OCI-LY3 (cell line): ENCODE measurements around the gene GGA2.

Experiments used
- CTCF ChIP-seq: fragments of 200-600, 300-600 bp; sonication (generic); IDR thresholded peaks from 2 replicates; pipeline ENCODE4 v1.5.1; 2014; ENCODE audit warnings: antibody characterized with exemption, low read length, low read depth
- EZH2phosphoT487 ChIP-seq: fragments of 200-600 bp; shearing (Covaris generic); IDR thresholded peaks from 2 replicates; pipeline ENCODE4 v1.6.1; 2018; ENCODE audit warnings: antibody characterized with exemption, mixed run types, low read depth

- TF ChIP-seq CTCF (no peak), EZH2phosphoT487 (no peak)
These were observed 11.7 kb upstream of the GGA2 start for GRCh38 chr16:23521965-23522364.
